ENCODE results near the gene CAMTA1.

CAMTA1 gene

GRCh38 chr1:7491109-7491817 is 706.0 kb downstream of the CAMTA1 start:
- no peak for DNase-seq (ENCODE audit: low spot score)

- no peak for DNase-seq (ENCODE audit: low spot score)
Measured at GRCh38 chr1:7491818-7492173, 706.5 kb downstream of the CAMTA1 start.

- no peak for DNase-seq (ENCODE audit: low spot score)
Measured at GRCh38 chr1:7493711-7494454, 708.6 kb downstream of the CAMTA1 start.

GRCh38 chr1:7495962-7496361 is 710.7 kb downstream of the CAMTA1 start:
- DNase-seq (ENCODE audit: low spot score) = no peak

- DNase-seq (ENCODE audit: low spot score) = no peak
Measured at GRCh38 chr1:7497107-7497637, 711.9 kb downstream of the CAMTA1 start.

- DNase-seq (ENCODE audit: low spot score) = no peak
Measured at GRCh38 chr1:7500381-7501083, 715.3 kb downstream of the CAMTA1 start.

- DNase-seq (ENCODE audit: low spot score) = no peak
Measured at GRCh38 chr1:7501084-7501491, 715.8 kb downstream of the CAMTA1 start.

- no peak for DNase-seq (ENCODE audit: low spot score)
Measured at GRCh38 chr1:7501723-7502603, 716.7 kb downstream of the CAMTA1 start.

- DNase-seq (ENCODE audit: low spot score) = no peak
Measured at GRCh38 chr1:7503691-7504437, 718.6 kb downstream of the CAMTA1 start.

- no peak for DNase-seq (ENCODE audit: low spot score)
Measured at GRCh38 chr1:7504438-7504720, 719.1 kb downstream of the CAMTA1 start.

GRCh38 chr1:7505094-7505770 is 720.0 kb downstream of the CAMTA1 start:
- no peak for DNase-seq (ENCODE audit: low spot score)

- no peak for DNase-seq (ENCODE audit: low spot score)
Measured at GRCh38 chr1:7505771-7506453, 720.7 kb downstream of the CAMTA1 start.

- DNase-seq (ENCODE audit: low spot score) = no peak
Measured at GRCh38 chr1:7506454-7507284, 721.4 kb downstream of the CAMTA1 start.

- no peak for DNase-seq (ENCODE audit: low spot score)
Measured at GRCh38 chr1:7507285-7508019, 722.2 kb downstream of the CAMTA1 start.

- DNase-seq (ENCODE audit: low spot score) = no peak
Measured at GRCh38 chr1:7508052-7508933, 723.0 kb downstream of the CAMTA1 start.

- no peak for DNase-seq (ENCODE audit: low spot score)
Measured at GRCh38 chr1:7508934-7509519, 723.8 kb downstream of the CAMTA1 start.

GRCh38 chr1:7509598-7509997 is 724.3 kb downstream of the CAMTA1 start:
- DNase-seq (ENCODE audit: low spot score) = no peak

All from cerebellar cortex (tissue), 1 donor.